ENCODE results near the gene STIM2. TPM values are rescaled to one million over a fixed set of nuclear protein-coding genes. Genes with fewer than 3 reads are reported as not detected.

STIM2 gene
- total RNA-seq, 4 donors from 2014 or later = 16.9 to 29.5 (median 22.4) TPM

- DNase-seq (ENCODE audit: low spot score) = no peak
- no peak for ATAC-seq (ENCODE audit: low FRiP score)
Observed at GRCh38 chr4:26877961-26878360, 17.3 kb downstream of the STIM2 start.

GRCh38 chr4:26878794-26879391 lies 18.3 kb downstream of the STIM2 start:
- no peak for DNase-seq (ENCODE audit: low spot score)
- ATAC-seq (ENCODE audit: low FRiP score) = peak; percentile 84
- no peak for TF ChIP-seq CTCF (IDR thresholded peaks at IDR 0.05)

More at GRCh38 chr4:26877961-26878360, 17.3 kb downstream of the STIM2 start:
- no peak for TF ChIP-seq CTCF (IDR thresholded peaks at IDR 0.05)

GRCh38 chr4:26879805-26880204 lies 19.2 kb downstream of the STIM2 start:
- DNase-seq (ENCODE audit: low spot score) = no peak
- TF ChIP-seq CTCF (IDR thresholded peaks at IDR 0.05) = no peak
- ATAC-seq (ENCODE audit: low FRiP score) = no peak

GRCh38 chr4:26884026-26884425 lies 23.4 kb downstream of the STIM2 start:
- ATAC-seq (ENCODE audit: low FRiP score) (no peak), DNase-seq (ENCODE audit: low spot score) (no peak)
- no peak for TF ChIP-seq CTCF (IDR thresholded peaks at IDR 0.05)

- no peak for ATAC-seq (ENCODE audit: low FRiP score)
- TF ChIP-seq CTCF (IDR thresholded peaks at IDR 0.05) = no peak
- DNase-seq (ENCODE audit: low spot score) = no peak
Observed at GRCh38 chr4:26884486-26884988, 23.9 kb downstream of the STIM2 start.

GRCh38 chr4:26885912-26886274 lies 25.3 kb downstream of the STIM2 start:
- DNase-seq (ENCODE audit: low spot score) = no peak
- no peak for ATAC-seq (ENCODE audit: low FRiP score)

More at GRCh38 chr4:26885912-26886274, 25.3 kb downstream of the STIM2 start:
- TF ChIP-seq CTCF (IDR thresholded peaks at IDR 0.05) = no peak
